Retinal pigment epithelial cell (primary cell): Measurements from ENCODE around the gene GPX3.

Source experiments
- DNase-seq: peaks from one replicate; pipeline ENCODE4 v3.0.0-alpha.2; 2010; ENCODE audit warnings: low read depth
- H3K4me3 ChIP-seq: 2 replicates; pipeline ENCODE4 v1.5.1; 2011; ENCODE audit warnings: mild to moderate bottlenecking, low read length, control low read depth, moderate library complexity
- TF ChIP-seq, protein P1 (sequence below): conservative IDR thresholded peaks from 2 replicates; pipeline ENCODE4 v1.5.1; 2011; ENCODE audit warnings: low read depth, low read length, control low read depth, inconsistent platforms

Gene GPX3

DNA sequence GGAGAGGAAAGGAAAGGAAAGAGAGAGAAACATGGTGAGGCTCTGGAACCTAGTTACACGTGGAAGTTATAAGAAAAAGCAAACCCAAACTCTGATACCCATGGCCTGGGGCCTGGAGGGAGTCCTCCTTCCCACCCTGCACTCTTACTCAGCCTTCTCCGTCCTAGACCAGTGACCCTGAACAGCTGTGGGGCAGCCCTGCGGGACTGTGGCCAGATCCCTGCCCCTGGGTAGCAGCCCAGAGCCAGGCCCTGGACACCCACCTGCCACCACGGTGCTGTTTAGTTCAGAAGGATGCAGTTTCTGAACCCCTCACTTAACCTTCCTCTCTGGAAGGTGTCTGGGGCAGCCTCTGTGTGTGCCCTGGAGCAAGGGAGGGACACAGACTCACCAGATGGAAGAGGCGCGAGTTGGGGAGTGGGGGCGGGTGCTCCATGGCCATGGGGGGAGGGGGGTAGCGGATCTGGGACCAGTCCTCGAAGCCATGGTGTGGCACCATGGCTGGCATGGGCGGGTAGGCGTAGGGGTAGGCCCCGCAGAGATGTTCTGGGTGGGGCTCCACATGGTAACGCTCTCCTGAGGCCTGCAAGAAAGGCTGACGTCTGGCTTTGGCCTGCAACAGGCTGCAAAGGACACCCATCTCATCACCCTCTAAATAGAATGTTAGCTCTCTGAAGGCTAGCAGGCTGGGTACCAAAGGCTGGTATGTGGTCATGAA, 13.0 kb downstream of the GPX3 start:
- DNase-seq, result no peak
- TF ChIP-seq, protein P1, sequence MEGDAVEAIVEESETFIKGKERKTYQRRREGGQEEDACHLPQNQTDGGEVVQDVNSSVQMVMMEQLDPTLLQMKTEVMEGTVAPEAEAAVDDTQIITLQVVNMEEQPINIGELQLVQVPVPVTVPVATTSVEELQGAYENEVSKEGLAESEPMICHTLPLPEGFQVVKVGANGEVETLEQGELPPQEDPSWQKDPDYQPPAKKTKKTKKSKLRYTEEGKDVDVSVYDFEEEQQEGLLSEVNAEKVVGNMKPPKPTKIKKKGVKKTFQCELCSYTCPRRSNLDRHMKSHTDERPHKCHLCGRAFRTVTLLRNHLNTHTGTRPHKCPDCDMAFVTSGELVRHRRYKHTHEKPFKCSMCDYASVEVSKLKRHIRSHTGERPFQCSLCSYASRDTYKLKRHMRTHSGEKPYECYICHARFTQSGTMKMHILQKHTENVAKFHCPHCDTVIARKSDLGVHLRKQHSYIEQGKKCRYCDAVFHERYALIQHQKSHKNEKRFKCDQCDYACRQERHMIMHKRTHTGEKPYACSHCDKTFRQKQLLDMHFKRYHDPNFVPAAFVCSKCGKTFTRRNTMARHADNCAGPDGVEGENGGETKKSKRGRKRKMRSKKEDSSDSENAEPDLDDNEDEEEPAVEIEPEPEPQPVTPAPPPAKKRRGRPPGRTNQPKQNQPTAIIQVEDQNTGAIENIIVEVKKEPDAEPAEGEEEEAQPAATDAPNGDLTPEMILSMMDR, result no peak
- H3K4me3 ChIP-seq, result no peak overlapping the region

DNA sequence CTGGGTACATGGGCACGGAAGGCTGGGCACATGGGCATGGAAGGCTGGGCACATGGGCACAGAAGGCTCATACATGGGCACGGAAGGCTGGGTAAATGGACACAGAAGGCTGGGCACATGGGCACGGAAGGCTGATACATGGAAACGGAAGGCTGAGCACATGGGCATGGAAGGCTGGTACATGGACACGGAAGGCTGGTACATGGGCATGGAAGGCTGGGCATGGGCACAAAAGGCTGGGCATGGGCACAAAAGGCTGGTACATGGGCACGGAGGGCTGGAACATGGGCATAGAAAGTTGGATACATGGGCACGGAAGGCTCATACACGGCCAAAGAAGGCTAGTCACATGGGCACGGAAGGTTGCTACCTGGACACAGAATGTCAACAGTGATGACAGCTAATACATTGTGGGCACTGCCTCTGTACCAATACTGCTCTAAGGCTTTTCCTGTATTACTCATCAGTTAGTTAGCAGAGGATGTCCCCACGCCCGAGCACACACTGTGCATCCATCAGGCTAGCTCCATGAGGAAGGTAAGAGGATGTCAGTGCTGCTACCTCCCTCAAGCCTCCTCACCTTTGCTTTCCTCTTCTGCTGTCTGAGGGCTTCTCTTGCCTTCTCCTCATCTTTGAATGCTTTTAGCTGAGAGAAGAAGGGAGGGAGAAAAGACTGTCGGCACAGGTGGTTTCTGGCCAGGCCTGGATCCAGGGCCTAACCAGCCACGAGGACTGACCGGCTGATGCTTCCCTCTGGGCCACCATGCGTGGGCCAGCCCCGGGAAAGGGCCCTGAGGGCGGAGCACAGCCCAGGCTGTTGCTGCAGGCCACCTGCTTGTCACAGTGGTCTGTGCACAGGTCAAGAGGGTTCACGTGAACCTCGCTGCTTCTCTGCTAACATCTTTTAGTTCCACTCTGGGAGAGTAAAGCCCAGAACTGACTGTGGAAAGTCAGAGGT, 14.3 kb downstream of the GPX3 start:
- no peak for DNase-seq
- TF ChIP-seq, protein P1, result no peak

DNA sequence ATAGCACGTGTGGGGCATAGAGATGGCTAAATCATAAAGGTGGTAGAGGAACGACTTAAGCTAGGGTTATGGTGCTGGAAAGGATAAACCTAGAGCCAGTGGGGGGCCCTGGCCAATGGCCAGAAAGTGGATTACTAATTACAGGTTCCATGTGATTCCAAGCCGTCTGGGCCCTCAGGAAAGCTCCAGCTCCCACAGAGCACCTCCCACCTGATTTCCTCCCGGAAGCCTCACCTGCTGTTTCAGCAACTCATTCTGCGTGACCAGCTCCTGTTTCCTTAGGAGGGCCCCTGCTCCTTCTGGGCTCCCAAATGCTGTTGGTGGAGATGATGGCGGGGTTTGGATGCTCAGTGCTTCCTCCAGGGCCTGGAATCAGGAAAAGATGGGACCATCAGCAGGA, 16.2 kb downstream of the GPX3 start:
- no peak overlapping the region for H3K4me3 ChIP-seq
- TF ChIP-seq, protein P1, result no peak
- no peak for DNase-seq

More for the DNA sequence above, 14.3 kb downstream of the GPX3 start:
- H3K4me3 ChIP-seq, result no peak overlapping the region

DNA sequence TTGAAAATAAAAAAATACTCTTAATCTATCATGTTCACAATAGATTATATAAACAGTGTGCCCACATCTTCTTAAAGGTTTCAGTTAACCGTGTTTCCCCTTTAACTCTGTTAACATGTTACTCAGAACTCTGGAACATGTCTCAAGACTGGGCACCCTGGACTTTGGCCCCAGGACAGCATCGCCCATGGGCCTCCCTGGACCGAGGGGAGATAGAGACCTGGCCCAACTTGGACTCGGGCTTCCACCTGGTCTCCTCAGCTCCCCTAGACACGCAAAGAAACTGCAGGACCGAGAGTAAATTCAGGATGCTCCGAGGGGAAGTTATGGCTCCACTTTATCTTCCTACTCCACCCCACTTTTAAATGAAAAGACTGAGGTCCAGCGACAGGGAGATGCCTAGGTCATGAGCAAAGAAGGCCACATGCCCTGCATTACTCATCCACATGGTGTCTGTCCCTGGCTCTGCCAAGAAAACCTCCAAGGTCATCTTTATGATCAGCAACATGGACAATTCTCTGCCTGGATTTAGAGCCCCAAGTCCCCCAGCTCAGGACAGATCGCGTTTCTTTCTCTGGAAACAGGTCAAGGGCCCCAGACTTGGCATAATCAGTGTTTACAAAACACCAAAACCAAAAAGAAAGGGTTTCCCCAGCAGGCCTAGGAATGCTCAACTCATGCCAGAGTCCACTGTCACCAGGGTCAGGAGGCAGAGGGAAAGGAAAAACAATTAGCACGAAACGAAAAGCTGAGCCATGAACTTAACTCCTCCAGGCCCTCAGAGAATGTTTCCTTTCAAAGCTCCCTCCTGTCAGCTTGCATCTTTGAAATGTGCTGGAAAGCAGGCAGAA, 17.4 kb downstream of the GPX3 start:
- TF ChIP-seq, protein P1, result no peak
- peak; percentile 65 for DNase-seq
- H3K4me3 ChIP-seq, result no peak overlapping the region

DNA sequence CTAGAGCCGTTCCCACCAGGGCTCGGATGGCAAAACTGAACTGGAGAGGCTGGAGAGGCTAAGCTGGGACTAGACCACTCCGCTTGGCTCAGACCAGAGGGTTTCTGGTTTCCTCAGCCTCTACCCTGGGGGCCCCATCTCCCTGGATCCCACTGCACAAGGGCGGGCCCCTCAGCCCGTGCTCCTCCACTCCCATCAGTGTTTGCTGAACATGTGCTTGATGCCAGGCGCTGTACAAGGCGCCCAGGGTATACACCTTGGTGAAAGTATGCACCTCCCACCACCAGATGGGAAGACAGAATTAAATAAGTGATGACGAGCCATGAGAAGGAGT, 18.0 kb downstream of the GPX3 start:
- DNase-seq, result no peak
- TF ChIP-seq, protein P1, result no peak
- H3K4me3 ChIP-seq, result no peak overlapping the region

DNA sequence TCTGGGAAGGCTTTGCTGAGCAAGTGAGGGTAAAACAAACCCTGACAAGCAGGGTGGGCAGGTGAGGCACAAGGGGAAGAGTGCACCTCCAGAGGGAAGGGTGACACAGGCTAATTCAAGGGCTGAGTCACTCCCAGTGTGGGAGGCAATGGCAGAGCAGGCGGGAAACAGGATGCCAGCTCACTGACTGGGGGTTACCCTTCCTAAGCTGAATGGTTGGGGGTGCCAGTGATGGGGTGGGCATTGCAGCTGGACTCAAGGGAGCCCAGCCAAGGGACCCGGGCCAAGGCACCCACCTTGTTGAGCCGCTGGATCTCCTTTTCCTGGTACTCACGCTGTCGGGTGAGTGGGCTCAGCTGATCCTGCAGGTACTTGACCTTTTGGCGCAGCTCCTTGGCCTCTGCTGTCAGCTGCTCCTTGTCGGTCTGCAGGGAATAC, 18.4 kb downstream of the GPX3 start:
- TF ChIP-seq, protein P1, result no peak
- no peak for DNase-seq
- no peak overlapping the region for H3K4me3 ChIP-seq
